Testis (tissue), 2 donors: ENCODE measurements around the gene ZC3H18.

Source experiments
- CTCF ChIP-seq, 3 experiments: fragments of 450-650 bp in 2 of 3; fragments of 200-600 bp in 1 of 3; sonication (generic) in 1 of 3; IDR thresholded peaks; one replicate each; pipeline ENCODE4 v1.5.1; 2016 to 2019; ENCODE audit warnings: antibody characterized with exemption in 3 of 3, mild to moderate bottlenecking in 2 of 3, moderate library complexity in 1 of 3
- POLR2A ChIP-seq: fragments of 450-650 bp; IDR thresholded peaks from one replicate; pipeline ENCODE4 v1.6.1; 2017; ENCODE audit warnings: antibody characterized with exemption, mild to moderate bottlenecking, moderate library complexity

DNA sequence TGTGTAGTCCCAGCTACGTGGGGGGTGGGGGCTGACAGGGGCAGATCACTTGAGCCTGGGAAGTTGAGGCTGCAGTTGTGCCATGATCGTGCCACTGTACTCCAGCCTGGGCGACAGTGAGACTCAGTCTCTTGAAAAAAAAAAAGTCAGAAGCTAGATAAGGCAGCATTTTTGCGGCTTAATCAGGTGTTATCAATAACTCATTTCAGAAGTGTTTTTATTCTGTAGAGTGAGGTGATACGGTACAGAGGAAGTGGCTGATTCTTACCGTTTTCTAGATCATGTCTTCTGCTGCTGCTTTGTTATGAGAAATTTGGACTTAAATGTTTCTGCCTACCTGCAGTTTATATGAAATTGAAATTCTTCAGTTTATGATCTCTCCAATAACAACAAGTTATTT, 18.6 kb downstream of the ZC3H18 start:
- TF ChIP-seq CTCF (IDR thresholded peaks at IDR 0.05) (no peak), POLR2A (no peak)
